Adrenal gland (tissue), 12 donors: ENCODE data around the gene FCHSD2. TPM values are rescaled to one million over a fixed set of nuclear protein-coding genes. Genes with fewer than 3 reads are reported as not detected.

Experiments used
- DNase-seq, 7 donors: peaks; one replicate each; pipeline ENCODE4 v3.0.0-alpha.2; 2019 to 2020
- H3K27ac ChIP-seq, 5 donors: fragments of 200-600 bp; sonication (generic) in 4 of 5; 1 replicate in 3 of 5; 2 replicates in 2 of 5; pipeline versions ENCODE4 v1.5.1 to v1.8.0; 2016 to 2020; ENCODE audit warnings: mild to moderate bottlenecking in 1 of 5
- H3K27me3 ChIP-seq: fragments of 200-600 bp; 2 replicates; pipeline ENCODE4 v1.8.0; 2021
- H3K36me3 ChIP-seq, 2 donors: fragments of 200-600 bp; replicated peaks in 1 of 2; 1 replicate in 1 of 2; 2 replicates in 1 of 2; pipeline versions ENCODE4 v1.5.1 to v1.8.0; 2018 to 2022
- H3K4me1 ChIP-seq, 2 donors: fragments of 200-600 bp; replicated peaks in 1 of 2; 1 replicate in 1 of 2; 2 replicates in 1 of 2; pipeline versions ENCODE4 v1.5.1 to v1.8.0; 2018 to 2021
- H3K4me3 ChIP-seq, 4 donors: fragments of 200-600 bp; sonication (generic) in 3 of 4; one replicate each; pipeline ENCODE4 v1.5.1; 2016 to 2018
- H3K9me3 ChIP-seq, 3 donors: fragments of 200-600 bp; sonication (generic) in 1 of 3; replicated peaks in 1 of 3; 1 replicate in 2 of 3; 2 replicates in 1 of 3; pipeline versions ENCODE4 v1.5.1 to v1.8.0; 2016 to 2021
- POLR2A ChIP-seq, 2 donors: fragments of 450-650 bp; IDR thresholded peaks; one replicate each; pipeline ENCODE4 v1.6.1; 2017; ENCODE audit warnings: antibody characterized with exemption in 2 of 2, mild to moderate bottlenecking in 2 of 2, moderate library complexity in 1 of 2
- WGBS, 4 donors: extraction: QIAGEN DNeasy Blood & Tissue Kit in 2 of 4; methylation state at CpG; one replicate each; pipeline versions ENCODE4 v1.1.5 to v1.1.7; 2013 to 2017; 5-methylcytosine and 5-hydroxymethylcytosine counted together
- intact Hi-C, 2 donors: fragments of 100-400 bp; cut with DNase I; formaldehyde crosslinking; loops; one replicate each; pipeline versions ENCODE4 v1.14.1 to v1.15.0; 2022 to 2023
- polyA plus RNA-seq, 3 donors: library from polyadenylated mRNA; stranded (reverse); fragments of 200-250 nt in 2 of 3; fragments of 350-450 nt in 1 of 3; fragmentation: Illumina TruSeq in 1 of 3; extraction: RNeasy Lipid Tissue Mini Kit (QIAGEN cat#74804) in 1 of 3; gene quantifications; one replicate each; pipeline ENCODE4 v1.2.3, GENCODE V29; 2013 to 2014
- total RNA-seq, 9 donors: library from RNA; depleted of rRNA in 4 of 9; stranded (reverse); fragments of >200 nt in 4 of 9; fragments of 120-200 nt in 1 of 9; fragmentation: NEBNext Ultra II Directional in 1 of 9; extraction: Animal tissue kit (Norgen Biotek cat#: 25700) in 1 of 9; gene quantifications; one replicate each; pipeline versions ENCODE4 v1.1.0 to v1.2.4, GENCODE V29; 2013 to 2023
- TF ChIP-seq, protein P1 (sequence below), 6 experiments: fragments of 450-650 bp in 4 of 6; fragments of 200-600 bp in 2 of 6; sonication (generic) in 1 of 6; IDR thresholded peaks; 1 replicate in 5 of 6; 2 replicates in 1 of 6; pipeline versions ENCODE4 v1.5.1 to v1.8.0; 2016 to 2021; ENCODE audit warnings: antibody characterized with exemption in 6 of 6, mild to moderate bottlenecking in 2 of 6, moderate library complexity in 1 of 6
- donor health status: healthy with polysubstance abuse.
- donor health status: Bipolar disorder and iron deficiency.
- donor health status: DM: yes; HTN: yes; CAD: no.
- donor health status: DM: no; HTN: no; CAD: no.
- donor health status: DM: no; HTN: no; CAD: no.
- donor health status: DM: yes; HTN: yes; CAD: no.

Gene FCHSD2
- total and polyA plus RNA-seq, 12 donors, result 14.6 to 67.2 (median 32.7) TPM

DNA sequence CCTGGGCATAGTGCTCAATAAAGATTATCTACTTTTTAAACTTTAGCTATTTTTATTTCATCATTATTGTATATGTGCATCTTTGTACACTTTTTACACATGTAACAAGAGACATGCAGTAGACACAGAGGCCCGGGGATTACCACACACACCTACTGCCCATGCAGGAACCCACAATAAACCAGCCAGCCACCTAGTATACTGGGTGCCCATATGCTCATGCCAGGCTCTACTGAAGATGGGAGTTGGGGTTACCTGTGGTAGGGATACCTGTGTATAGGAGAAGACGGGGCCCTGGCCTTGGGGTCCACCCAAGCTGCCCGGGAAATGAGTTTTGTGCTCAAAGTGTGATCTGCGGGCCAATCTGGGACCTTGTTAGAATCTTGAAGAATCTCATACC, 44.8 kb upstream of the FCHSD2 start:
- H3K9me3 ChIP-seq, result no peaks in the 10 kb centered on the region
- DNase-seq, result peak in 2 of 7 donors; percentile 12 to 48
- WGBS, 4 donors, result 46 to 61% (median 57%) methylated on average over 4 of the region's 4 CpGs
- no peak for TF ChIP-seq POLR2A (IDR thresholded peaks at IDR 0.05)
- TF ChIP-seq, protein P1, sequence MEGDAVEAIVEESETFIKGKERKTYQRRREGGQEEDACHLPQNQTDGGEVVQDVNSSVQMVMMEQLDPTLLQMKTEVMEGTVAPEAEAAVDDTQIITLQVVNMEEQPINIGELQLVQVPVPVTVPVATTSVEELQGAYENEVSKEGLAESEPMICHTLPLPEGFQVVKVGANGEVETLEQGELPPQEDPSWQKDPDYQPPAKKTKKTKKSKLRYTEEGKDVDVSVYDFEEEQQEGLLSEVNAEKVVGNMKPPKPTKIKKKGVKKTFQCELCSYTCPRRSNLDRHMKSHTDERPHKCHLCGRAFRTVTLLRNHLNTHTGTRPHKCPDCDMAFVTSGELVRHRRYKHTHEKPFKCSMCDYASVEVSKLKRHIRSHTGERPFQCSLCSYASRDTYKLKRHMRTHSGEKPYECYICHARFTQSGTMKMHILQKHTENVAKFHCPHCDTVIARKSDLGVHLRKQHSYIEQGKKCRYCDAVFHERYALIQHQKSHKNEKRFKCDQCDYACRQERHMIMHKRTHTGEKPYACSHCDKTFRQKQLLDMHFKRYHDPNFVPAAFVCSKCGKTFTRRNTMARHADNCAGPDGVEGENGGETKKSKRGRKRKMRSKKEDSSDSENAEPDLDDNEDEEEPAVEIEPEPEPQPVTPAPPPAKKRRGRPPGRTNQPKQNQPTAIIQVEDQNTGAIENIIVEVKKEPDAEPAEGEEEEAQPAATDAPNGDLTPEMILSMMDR (IDR thresholded peaks at IDR 0.05), result no peak
- H3K36me3 ChIP-seq, result no peaks in the 10 kb centered on the region
- no peaks in the 10 kb centered on the region for H3K27me3 ChIP-seq
- intact Hi-C loops, result loop anchor here (5.0 kb wide), 2 partner anchors 55 to 105 kb away; no protein-coding TSS in a partner anchor
- no peak overlapping the region for H3K4me3 ChIP-seq
- H3K4me1 ChIP-seq, result peaks cover 10 to 15% of the 10 kb centered on the region in 2 donors
- no peak overlapping the region for H3K27ac ChIP-seq

DNA sequence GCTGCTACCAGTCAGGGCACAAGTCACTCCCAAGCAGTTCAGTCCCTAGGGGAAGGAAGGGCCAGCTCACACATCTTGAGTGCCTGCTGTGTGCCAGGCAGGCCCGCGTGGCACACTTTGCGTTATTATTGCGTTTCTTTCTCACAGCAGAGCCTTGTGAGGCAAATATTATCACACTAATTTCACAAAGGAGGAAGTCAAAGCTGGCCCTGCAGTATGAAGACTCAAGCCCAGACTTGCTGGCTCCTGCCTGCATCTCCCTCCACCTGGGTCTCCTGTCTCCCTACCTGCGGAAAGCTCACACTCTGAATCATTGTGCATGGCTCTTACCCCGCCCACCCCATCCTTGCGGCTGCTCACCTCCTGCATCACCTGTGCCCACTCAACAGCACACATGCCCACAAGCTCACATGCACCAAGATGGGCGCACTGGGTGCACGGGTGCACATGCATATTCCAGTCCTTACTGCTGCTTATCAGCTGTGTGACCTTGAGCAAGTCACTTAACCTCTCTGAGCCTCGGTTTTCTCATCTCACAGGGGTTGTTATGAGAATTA, 44.3 kb upstream of the FCHSD2 start:
- WGBS, 4 donors, result 71 to 81% (median 76%) methylated on average over 8 to 10 of the region's 10 CpGs
- Histone ChIP-seq H3K27me3 (no peaks in the 10 kb centered on the region), H3K27ac (no peak overlapping the region), H3K36me3 (no peaks in the 10 kb centered on the region), H3K4me1 (peaks cover 10 to 15% of the 10 kb centered on the region in 2 donors), H3K9me3 (no peaks in the 10 kb centered on the region), H3K4me3 (no peak overlapping the region)
- TF ChIP-seq POLR2A (IDR thresholded peaks at IDR 0.05), result no peak
- TF ChIP-seq, protein P1 (IDR thresholded peaks at IDR 0.05), result no peak
- DNase-seq, result peak in 1 of 7 donors; percentile 46
- intact Hi-C loops, result loop anchor here (5.0 kb wide), 2 partner anchors 56 to 106 kb away; no protein-coding TSS in a partner anchor

DNA sequence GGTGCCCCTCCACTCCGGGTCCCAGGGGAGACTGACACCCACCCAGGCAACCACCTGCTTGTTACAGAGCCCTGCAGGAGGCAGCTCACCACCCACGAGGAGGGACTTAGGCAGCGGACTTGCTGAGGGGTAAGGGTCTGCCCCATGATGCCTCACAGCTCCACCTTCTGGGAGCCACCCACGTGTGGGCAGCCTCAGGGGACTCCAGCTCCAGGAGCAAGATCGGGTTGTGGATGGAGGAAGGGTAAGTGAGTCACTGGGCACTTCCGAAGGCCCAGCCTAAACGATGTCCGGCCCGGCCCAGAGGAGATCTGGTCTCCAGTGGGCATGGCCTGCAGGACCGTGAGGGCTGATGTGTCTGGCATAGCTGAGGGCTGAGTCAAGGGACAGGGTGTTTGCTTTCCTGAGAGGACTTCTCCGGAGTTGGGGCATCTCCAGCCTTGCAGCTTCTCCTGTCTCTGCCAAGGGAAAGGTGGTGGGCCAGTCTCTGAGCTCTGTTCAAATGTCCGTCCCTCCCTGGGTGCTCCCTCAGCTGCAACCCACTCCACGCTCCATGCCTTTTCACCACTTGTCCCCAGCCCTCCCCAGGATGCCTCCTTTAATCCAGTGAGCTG, 43.7 kb upstream of the FCHSD2 start:
- H3K4me1 ChIP-seq, result peaks cover 10 to 15% of the 10 kb centered on the region in 2 donors
- no peak overlapping the region for H3K27ac ChIP-seq
- no peaks in the 10 kb centered on the region for H3K27me3 ChIP-seq
- DNase-seq, result peak in 2 of 7 donors; percentile 37 to 51
- TF ChIP-seq POLR2A (IDR thresholded peaks at IDR 0.05), result no peak
- TF ChIP-seq, protein P1 (IDR thresholded peaks at IDR 0.05), result no peak
- WGBS, 4 donors, result 53 to 87% (median 62%) methylated on average over 6 to 13 of the region's 13 CpGs
- no peak overlapping the region for H3K4me3 ChIP-seq
- H3K36me3 ChIP-seq, result no peaks in the 10 kb centered on the region
- intact Hi-C loops, result loop anchor here (5.0 kb wide), 2 partner anchors 57 to 107 kb away; no protein-coding TSS in a partner anchor
- no peaks in the 10 kb centered on the region for H3K9me3 ChIP-seq

DNA sequence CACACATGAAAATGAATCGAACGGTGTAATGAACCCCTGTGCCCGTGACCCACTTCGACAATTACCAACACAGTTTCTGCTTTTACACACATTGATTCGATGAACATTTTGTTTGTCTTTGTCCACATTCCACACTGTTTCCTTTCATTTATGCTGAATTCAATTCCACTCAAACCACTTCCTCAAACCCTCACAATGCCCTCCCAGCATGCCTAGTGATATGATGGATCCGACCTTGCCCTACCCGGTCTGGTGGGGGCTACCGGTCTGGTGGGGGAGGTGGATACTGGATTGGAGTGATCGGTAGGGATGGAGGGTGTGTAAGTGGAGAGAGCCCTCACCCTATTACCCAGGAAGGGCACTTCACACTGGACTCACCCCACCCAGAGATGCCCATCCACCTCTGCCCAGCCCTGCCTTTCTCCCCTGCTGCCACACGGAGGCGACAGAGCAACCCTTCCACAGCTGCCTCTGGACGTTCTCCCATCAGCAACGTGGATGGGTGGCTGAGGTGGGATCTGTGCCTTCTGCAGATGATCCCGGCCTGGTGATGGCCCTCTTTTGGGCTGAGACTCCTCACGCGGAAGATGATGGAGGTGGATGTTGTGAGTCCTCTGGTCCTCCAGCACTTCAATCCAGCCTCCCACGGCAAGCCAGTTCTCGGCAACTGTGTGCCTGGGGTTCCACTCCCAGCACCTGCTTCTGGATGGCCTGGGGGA, 43.0 kb upstream of the FCHSD2 start:
- WGBS, 4 donors, result 35 to 38% (median 36%) methylated on average over 11 to 18 of the region's 18 CpGs
- peaks cover 10 to 15% of the 10 kb centered on the region in 2 donors for H3K4me1 ChIP-seq

More for the DNA sequence above, 43.0 kb upstream of the FCHSD2 start:
- no peaks in the 10 kb centered on the region for H3K27me3 ChIP-seq
- TF ChIP-seq POLR2A (IDR thresholded peaks at IDR 0.05), result no peak
- TF ChIP-seq, protein P1 (IDR thresholded peaks at IDR 0.05), result peak; percentile 80 to 95 (median 88)
- H3K9me3 ChIP-seq, result no peaks in the 10 kb centered on the region
- peak; percentile 61 to 83 (median 78) for DNase-seq
- intact Hi-C loops, result loop anchor here (5.0 kb wide), 2 partner anchors 57 to 107 kb away; no protein-coding TSS in a partner anchor
- H3K4me3 ChIP-seq, result no peak overlapping the region
- no peak overlapping the region for H3K27ac ChIP-seq
- H3K36me3 ChIP-seq, result no peaks in the 10 kb centered on the region
